ENCODE results near the gene C6orf47.

- no peak for TF ChIP-seq CTCF (IDR thresholded peaks at IDR 0.05)
- no peak for TF ChIP-seq POLR2AphosphoS5 (IDR thresholded peaks at IDR 0.05)
- no peak for TF ChIP-seq EP300 (IDR thresholded peaks at IDR 0.05)
- TF ChIP-seq POLR2A (IDR thresholded peaks at IDR 0.05): no peak
Measured at GRCh38 chr6:31697555-31697954, 37.0 kb upstream of the C6orf47 start.

All from sigmoid colon (tissue), 4 donors.